Neutrophil (primary cell): ENCODE data around the gene TREM2.

ENCODE experiments used
- H3K27ac ChIP-seq: fragments of 200-600 bp; sonication (generic); 2 replicates; pipeline ENCODE4 v1.5.1; 2016; ENCODE audit warnings: mild to moderate bottlenecking, moderate library complexity
- H3K27me3 ChIP-seq: fragments of 200-600 bp; sonication (generic); 2 replicates; pipeline ENCODE4 v1.6.0; 2016; ENCODE audit warnings: mild to moderate bottlenecking
- H3K36me3 ChIP-seq: fragments of 200-600 bp; sonication (generic); 2 replicates; pipeline ENCODE4 v1.5.1; 2017
- H3K4me1 ChIP-seq, 2 experiments: fragments of 200-600 bp in 1 of 2; sonication (generic) in 1 of 2; 1 replicate in 1 of 2; 2 replicates in 1 of 2; pipeline versions ENCODE4 v1.5.1 to v1.6.1; 2013 to 2016; ENCODE audit warnings: low read depth in 1 of 2, low read length in 1 of 2, mild to moderate bottlenecking in 1 of 2, moderate library complexity in 1 of 2; ENCODE audit not compliant: control insufficient read depth in 1 of 2, insufficient read depth in 1 of 2
- H3K4me3 ChIP-seq, 2 experiments: fragments of 200-600 bp in 1 of 2; sonication (generic) in 1 of 2; 1 replicate in 1 of 2; 2 replicates in 1 of 2; pipeline ENCODE4 v1.5.1; 2013 to 2016; ENCODE audit warnings: low read depth in 1 of 2, low read length in 1 of 2, mild to moderate bottlenecking in 1 of 2, moderate library complexity in 1 of 2
- H3K9me3 ChIP-seq: fragments of 200-600 bp; sonication (generic); 2 replicates; pipeline ENCODE4 v1.5.1; 2016
- TF ChIP-seq, protein P1 (sequence below): fragments of 200-600 bp; sonication (generic); IDR thresholded peaks from 2 replicates; pipeline ENCODE4 v1.5.1; 2016; ENCODE audit warnings: antibody characterized with exemption

The TREM2 gene

DNA sequence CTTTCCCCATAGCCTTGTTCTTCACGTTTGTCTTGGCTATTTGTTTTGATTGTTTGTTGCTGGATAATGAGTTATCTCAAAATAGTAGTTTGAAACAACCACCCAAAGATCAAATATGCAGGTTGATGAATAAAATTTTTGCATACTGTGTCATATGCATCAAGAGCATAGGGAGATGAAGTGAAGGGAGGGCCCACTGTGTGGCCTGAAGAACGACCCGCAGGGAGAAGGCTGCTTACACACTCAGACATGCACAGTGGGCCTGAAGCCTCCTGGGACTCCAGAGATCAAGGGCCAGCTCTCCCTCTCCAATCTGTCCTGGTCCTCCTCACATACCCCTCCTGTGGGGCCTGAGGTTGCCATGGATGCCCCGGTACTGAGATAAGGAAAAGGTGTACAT is 16.2 kb upstream of the TREM2 start:
- peaks cover 26% of the 10 kb centered on the region in 2 experiments for H3K4me1 ChIP-seq
- H3K4me3 ChIP-seq: no peak overlapping the region
- TF ChIP-seq, protein P1, sequence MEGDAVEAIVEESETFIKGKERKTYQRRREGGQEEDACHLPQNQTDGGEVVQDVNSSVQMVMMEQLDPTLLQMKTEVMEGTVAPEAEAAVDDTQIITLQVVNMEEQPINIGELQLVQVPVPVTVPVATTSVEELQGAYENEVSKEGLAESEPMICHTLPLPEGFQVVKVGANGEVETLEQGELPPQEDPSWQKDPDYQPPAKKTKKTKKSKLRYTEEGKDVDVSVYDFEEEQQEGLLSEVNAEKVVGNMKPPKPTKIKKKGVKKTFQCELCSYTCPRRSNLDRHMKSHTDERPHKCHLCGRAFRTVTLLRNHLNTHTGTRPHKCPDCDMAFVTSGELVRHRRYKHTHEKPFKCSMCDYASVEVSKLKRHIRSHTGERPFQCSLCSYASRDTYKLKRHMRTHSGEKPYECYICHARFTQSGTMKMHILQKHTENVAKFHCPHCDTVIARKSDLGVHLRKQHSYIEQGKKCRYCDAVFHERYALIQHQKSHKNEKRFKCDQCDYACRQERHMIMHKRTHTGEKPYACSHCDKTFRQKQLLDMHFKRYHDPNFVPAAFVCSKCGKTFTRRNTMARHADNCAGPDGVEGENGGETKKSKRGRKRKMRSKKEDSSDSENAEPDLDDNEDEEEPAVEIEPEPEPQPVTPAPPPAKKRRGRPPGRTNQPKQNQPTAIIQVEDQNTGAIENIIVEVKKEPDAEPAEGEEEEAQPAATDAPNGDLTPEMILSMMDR: no peak
- H3K9me3 ChIP-seq: no peaks in the 10 kb centered on the region
- H3K27ac ChIP-seq: no peak overlapping the region
- H3K27me3 ChIP-seq: peaks cover 30% of the 10 kb centered on the region
- H3K36me3 ChIP-seq: no peaks in the 10 kb centered on the region

DNA sequence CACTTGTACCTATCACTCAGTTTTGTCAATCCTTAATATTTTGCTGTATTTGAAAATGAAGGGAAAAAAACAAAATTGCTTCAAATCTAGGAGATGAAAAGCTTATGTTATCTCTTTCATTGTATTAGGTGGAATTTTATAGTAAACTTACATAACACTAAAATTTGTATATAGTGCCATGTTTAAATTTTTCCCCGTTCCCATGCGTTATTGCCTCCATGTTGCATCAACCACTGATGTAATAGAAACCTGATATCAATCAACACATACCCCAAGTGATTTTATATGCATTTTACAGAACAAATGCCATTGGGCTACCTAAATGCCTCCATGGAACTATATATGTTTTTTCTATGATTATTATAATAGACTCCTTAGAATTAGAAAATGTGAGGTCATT is 14.8 kb upstream of the TREM2 start:
- Histone ChIP-seq H3K36me3 (no peaks in the 10 kb centered on the region), H3K27me3 (peaks cover 36% of the 10 kb centered on the region), H3K4me3 (no peak overlapping the region), H3K27ac (no peak overlapping the region), H3K4me1 (peaks cover 11 to 12% of the 10 kb centered on the region in 2 experiments), H3K9me3 (no peaks in the 10 kb centered on the region)
- TF ChIP-seq, protein P1: no peak

DNA sequence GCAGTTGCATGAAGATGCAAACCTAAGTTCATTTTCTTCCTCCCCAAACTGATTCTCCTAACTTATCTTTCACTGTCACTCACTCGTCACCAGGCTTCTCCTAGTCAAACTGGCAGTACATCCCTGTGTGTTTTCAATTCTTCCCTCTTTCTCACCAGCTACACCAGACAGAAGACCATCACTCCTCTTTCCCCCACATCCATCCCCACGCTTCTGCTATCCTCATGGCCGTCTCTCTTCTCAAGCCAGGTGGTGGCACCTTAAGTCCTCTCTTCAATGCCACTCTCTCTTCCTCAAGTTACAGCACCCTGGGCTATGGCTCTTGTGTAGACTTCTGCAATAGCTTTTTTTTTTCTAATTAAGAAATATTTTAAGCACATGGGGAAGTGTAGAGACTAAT is 14.4 kb upstream of the TREM2 start:
- peaks cover 36% of the 10 kb centered on the region for H3K27me3 ChIP-seq
- H3K9me3 ChIP-seq: no peaks in the 10 kb centered on the region
- H3K27ac ChIP-seq: no peak overlapping the region
- peaks cover 8% of the 10 kb centered on the region in 2 experiments for H3K4me1 ChIP-seq
- TF ChIP-seq, protein P1: no peak
- H3K4me3 ChIP-seq: no peak overlapping the region
- H3K36me3 ChIP-seq: no peaks in the 10 kb centered on the region

DNA sequence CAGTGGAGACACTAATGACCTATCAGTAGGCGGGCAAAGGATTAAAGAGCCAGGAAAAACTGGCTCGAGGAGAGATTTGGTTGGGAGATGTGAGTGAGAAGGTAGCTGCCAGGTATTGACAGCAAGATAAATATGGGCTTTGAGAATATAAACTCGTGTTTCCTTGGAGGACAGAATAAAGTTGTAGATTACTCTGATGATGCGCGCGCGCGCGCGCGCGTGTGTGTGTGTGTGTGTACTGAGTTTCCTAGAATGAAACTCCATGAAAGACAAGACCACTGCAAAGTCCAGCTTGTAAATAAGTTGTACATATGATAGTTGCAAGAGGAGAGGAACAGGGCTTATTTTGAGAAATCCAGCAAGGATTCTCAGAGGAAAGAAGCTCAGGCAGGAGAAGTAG is 13.3 kb upstream of the TREM2 start:
- H3K27ac ChIP-seq: no peak overlapping the region
- TF ChIP-seq, protein P1: no peak
- no peaks in the 10 kb centered on the region for H3K9me3 ChIP-seq
- no peak overlapping the region for H3K4me3 ChIP-seq
- H3K36me3 ChIP-seq: no peaks in the 10 kb centered on the region
- H3K27me3 ChIP-seq: peaks cover 38% of the 10 kb centered on the region
- no peaks in the 10 kb centered on the region for H3K4me1 ChIP-seq

DNA sequence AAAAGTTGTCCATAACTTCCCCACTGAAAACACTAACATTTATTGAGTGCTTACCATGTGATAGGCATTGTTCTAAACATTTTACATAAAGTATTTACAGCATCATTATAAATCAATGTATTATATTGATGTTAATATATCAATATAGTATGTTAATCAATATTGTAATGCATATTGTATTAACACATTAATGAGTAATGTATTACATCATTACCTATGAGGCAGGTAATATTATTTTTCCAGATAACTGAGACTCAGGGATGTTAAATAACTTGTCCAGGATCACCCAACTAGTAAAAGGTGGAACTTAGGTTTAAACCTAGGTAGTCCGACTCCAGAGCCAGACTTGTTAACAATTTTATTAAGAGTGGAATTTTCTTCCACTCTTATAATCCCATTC is 12.2 kb upstream of the TREM2 start:
- TF ChIP-seq, protein P1: no peak

DNA sequence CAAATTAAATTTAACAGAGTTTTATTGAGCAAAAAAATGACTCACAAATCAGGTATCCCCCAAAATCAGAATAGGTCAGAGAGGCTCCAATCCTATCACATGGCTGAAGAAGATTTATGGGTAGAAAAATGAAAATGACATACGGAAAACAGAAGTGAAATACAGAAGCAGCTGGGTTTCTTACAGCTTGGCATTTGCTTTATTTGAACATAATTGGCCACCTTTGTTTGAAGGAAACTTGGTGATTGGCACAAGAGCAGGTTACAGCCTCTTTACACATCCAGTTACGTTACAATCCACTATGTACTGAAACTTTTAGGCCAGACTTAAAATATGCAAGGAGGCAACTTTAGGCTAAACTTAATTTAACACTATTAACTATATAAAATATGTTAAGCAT is 11.7 kb upstream of the TREM2 start:
- Histone ChIP-seq H3K36me3 (no peaks in the 10 kb centered on the region), H3K27ac (no peak overlapping the region), H3K4me1 (no peaks in the 10 kb centered on the region), H3K9me3 (no peaks in the 10 kb centered on the region), H3K27me3 (peaks cover 44% of the 10 kb centered on the region), H3K4me3 (no peak overlapping the region)
- TF ChIP-seq, protein P1: no peak

More for the DNA sequence above, 12.2 kb upstream of the TREM2 start:
- H3K27me3 ChIP-seq: peaks cover 44% of the 10 kb centered on the region
- H3K36me3 ChIP-seq: no peaks in the 10 kb centered on the region
- no peaks in the 10 kb centered on the region for H3K4me1 ChIP-seq
- H3K4me3 ChIP-seq: no peak overlapping the region
- no peaks in the 10 kb centered on the region for H3K9me3 ChIP-seq
- H3K27ac ChIP-seq: no peak overlapping the region
